Stimulated activated CD8-positive, alpha-beta memory T cell treated with anti-CD3 and anti-CD28 coated beads, Interleukin-2, amount 100 ng/mL, for 48 hours (primary cell): ENCODE results near the gene CXCL12.
A peak's percentile ranks its signal among the peaks of the same experiment; 100 is the strongest.

ENCODE experiments used
- DNase-seq, 2 donors: peaks; one replicate each; pipeline ENCODE4 v3.0.0-alpha.2; 2020; ENCODE audit warnings: low read depth in 2 of 2

The CXCL12 gene

GRCh38 chr10:44399659-44400451, 15.0 kb upstream of the CXCL12 start:
- no peak for DNase-seq

- DNase-seq: no peak
These were observed 14.1 kb upstream of the CXCL12 start for GRCh38 chr10:44398747-44399658.

GRCh38 chr10:44398271-44398670, 13.4 kb upstream of the CXCL12 start:
- no peak for DNase-seq

DNA sequence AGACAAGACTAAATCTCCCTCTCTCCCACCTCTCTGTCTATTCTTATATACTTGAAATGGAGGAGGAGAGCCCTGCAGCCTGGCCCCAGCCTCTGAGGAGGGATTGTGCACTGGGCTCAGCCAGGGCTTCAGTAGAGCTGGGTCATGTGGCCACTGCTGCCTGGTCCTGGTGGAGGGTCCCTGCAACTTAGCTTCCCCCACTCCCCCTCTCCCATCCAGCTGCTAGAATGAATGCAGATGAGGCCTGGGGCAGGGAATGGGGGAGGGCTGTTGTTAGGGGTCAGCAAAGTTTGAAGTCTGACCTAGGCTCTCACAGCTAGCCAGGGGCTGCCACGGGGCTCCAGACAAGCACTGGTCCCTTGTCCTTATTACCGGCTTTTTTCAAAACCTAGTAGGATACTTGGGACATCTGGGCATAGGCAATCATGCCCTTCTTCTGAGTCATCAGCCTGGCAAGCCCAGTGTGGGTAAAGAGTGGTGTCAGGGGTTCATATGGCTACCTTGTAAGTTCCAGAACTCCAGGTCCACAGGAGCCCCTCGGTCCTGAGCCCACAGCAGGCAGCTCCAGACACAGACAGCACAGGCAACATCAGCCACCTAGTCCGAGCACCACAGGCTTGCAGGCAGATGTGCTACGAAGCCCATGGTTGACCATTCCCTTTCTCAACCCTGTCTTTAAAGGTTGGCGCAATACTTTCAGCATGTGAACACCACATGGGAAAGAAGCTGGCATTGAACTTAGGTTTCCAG, 12.8 kb upstream of the CXCL12 start:
- no peak for DNase-seq

GRCh38 chr10:44396671-44397191, 11.8 kb upstream of the CXCL12 start:
- no peak for DNase-seq

- no peak for DNase-seq
These were observed 11.2 kb upstream of the CXCL12 start for GRCh38 chr10:44395902-44396670.

- no peak for DNase-seq
These were observed 10.5 kb upstream of the CXCL12 start for GRCh38 chr10:44395396-44395795.

GRCh38 chr10:44394696-44395381, 9.9 kb upstream of the CXCL12 start:
- no peak for DNase-seq

- DNase-seq: no peak
These were observed 9.1 kb upstream of the CXCL12 start for GRCh38 chr10:44393834-44394547.

- no peak for DNase-seq
These were observed 8.2 kb upstream of the CXCL12 start for GRCh38 chr10:44393051-44393630.

DNA sequence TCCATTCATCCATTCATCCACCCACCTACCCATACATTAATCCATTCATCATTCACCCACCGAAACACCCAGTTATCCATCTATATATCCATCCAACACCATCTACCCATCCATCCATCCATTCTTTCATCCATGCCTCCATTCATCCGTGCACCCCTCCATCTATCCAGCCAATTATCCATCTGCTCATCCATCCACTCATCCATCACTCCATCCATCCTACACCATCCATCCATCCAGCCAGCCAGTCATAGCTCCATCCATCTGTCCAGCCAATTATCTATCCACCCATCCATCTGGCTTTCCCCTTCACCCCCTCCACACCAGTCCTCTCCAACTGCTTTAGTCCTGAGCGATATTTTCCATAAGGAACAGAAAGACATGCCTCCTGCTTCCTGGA, 7.5 kb upstream of the CXCL12 start:
- DNase-seq: no peak

DNA sequence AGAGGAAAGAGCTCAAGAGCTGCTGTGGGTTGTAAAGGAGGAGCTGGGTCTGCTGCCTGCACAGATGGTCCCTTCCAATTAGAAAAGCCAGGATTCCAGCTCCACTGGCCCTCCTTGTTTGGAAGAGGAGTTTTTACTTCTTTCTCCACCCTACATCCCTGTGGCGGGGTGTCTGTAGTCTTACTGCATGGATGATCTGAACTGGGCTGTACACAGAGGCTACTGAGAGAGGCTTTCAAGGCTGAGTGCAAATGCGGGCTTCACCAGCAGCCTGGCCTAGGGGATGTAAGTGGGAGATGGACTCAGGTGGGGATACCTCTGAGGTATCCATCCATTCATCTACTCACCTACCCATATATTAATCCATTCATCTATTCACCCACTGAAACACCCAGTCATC, 7.1 kb upstream of the CXCL12 start:
- no peak for DNase-seq

DNA sequence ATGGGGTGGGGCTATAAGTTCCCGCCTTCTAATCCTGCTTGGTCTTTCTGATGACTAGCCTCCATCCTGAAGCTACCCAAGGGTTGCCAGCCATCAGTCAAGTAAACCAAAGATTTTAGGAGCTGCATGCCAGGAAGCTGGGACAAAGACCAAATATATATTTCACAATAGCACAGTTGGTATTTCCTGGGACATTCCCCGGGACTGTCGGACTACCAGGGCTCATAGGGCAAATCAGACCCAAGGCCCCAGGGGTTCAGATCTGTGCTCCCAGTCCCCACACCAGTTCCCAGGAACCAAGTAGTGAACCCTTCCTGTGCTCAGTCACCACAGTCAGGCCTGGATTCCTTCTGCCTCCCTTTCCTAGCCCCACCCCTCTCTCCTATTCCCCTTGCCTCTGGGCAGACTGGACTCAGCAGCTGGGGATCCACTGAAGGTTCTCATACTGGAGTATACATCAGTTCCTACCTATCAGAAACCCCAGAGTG, 5.7 kb upstream of the CXCL12 start:
- no peak for DNase-seq

DNA sequence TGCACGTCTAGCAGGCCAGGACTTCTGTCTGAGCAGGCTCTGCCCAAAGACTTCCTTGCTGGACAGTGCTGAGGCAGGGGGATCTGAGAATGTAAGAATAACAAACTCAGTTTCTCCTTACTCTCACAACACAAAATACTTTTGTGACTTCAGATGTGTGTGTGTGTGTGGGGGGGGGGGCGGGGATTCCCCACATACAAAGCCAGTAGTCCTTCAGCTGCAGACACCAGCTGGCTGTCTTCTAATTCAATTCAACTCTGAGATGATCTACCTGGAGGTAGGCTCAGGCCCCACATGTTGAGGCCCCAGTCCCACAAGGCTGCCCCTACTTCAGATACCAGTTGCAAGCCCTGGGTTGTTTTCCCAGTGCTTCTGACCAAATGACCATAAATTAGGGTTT, 4.7 kb upstream of the CXCL12 start:
- DNase-seq: no peak

- DNase-seq: no peak
These were observed 4.3 kb upstream of the CXCL12 start for GRCh38 chr10:44389150-44389549.

- no peak for DNase-seq
These were observed 3.7 kb upstream of the CXCL12 start for GRCh38 chr10:44388641-44389040.

DNA sequence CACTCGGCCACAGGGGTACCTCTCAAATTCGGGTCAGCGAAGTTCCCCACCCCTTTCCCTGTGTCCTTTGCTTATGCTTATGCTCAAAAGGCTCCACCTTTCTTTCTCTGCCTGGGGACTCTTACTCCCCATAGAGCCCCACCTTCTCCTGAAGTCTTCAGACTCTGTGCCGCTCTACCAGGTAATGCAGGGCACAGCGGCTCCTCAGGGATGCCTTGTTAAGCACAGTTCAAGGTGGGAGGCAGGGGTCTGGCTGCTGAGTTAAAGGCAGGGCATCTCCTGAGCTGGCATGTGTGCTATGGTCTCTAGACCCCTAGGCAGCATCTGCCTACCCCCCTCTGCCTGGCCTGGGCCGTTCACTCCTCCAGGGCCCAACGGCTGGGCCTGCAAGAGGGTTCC, 3.0 kb upstream of the CXCL12 start:
- no peak for DNase-seq

- DNase-seq: peak; percentile 12 to 25
These were observed 1.7 kb upstream of the CXCL12 start for GRCh38 chr10:44386546-44387052.
